VCaP (cell line): ENCODE data around the gene RUNX3.
"Not testable (repeated sequence)": the region's sequence is repeated elsewhere in the genome, so short reads cannot be mapped to it uniquely, and the experiment has no call there.

Experiments
- H3K27ac ChIP-seq: fragments of 450-650 bp; 2 replicates; pipeline ENCODE4 v1.5.1; 2017
- CTCF ChIP-seq: fragments of 450-650 bp; conservative IDR thresholded peaks from 2 replicates; pipeline ENCODE4 v1.5.1; 2017; ENCODE audit warnings: mild to moderate bottlenecking, moderate library complexity

The RUNX3 gene

GRCh38 chr1:24909388-24909898 is 20.6 kb downstream of the RUNX3 start:
- peak; percentile 36 for TF ChIP-seq CTCF
- H3K27ac ChIP-seq, result no peak overlapping the region

GRCh38 chr1:24908591-24909259 is 21.4 kb downstream of the RUNX3 start:
- TF ChIP-seq CTCF, result no peak
- H3K27ac ChIP-seq, result no peak overlapping the region

GRCh38 chr1:24907587-24908294 is 22.3 kb downstream of the RUNX3 start:
- H3K27ac ChIP-seq, result not testable (repeated sequence)

GRCh38 chr1:24906760-24907490 is 23.2 kb downstream of the RUNX3 start:
- TF ChIP-seq CTCF, result no peak

GRCh38 chr1:24905979-24906720 is 23.9 kb downstream of the RUNX3 start:
- TF ChIP-seq CTCF, result no peak
- no peak overlapping the region for H3K27ac ChIP-seq

More at GRCh38 chr1:24906760-24907490, 23.2 kb downstream of the RUNX3 start:
- no peak overlapping the region for H3K27ac ChIP-seq

- no peak for TF ChIP-seq CTCF
- no peak overlapping the region for H3K27ac ChIP-seq
Measured at GRCh38 chr1:24905355-24905978, 24.6 kb downstream of the RUNX3 start.

- no peak for TF ChIP-seq CTCF
- H3K27ac ChIP-seq, result no peak overlapping the region
Measured at GRCh38 chr1:24904731-24905354, 25.2 kb downstream of the RUNX3 start.
